ENCODE measurements around the gene RSPH1.

DNA sequence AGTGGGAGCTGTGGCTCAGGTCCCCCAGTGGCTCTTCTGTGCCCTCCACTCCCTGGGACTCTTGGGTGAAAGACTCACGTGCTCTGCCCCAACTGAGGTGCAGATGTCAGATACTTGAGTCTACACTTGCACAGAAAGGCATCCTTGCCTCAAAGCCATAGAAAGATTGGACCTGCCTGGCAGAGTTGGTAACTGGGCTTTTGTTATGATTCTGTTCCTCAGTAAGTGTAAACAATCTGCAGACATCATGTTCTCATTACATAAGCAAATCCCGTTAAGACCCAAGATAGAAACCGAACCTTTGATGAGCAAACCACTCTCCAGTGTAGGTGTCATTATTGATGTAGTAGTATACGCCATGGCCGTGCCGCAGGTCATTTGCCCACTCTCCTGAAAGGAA lies 10.0 kb downstream of the RSPH1 start:
- TF ChIP-seq, protein P1, sequence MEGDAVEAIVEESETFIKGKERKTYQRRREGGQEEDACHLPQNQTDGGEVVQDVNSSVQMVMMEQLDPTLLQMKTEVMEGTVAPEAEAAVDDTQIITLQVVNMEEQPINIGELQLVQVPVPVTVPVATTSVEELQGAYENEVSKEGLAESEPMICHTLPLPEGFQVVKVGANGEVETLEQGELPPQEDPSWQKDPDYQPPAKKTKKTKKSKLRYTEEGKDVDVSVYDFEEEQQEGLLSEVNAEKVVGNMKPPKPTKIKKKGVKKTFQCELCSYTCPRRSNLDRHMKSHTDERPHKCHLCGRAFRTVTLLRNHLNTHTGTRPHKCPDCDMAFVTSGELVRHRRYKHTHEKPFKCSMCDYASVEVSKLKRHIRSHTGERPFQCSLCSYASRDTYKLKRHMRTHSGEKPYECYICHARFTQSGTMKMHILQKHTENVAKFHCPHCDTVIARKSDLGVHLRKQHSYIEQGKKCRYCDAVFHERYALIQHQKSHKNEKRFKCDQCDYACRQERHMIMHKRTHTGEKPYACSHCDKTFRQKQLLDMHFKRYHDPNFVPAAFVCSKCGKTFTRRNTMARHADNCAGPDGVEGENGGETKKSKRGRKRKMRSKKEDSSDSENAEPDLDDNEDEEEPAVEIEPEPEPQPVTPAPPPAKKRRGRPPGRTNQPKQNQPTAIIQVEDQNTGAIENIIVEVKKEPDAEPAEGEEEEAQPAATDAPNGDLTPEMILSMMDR (IDR thresholded peaks at IDR 0.05; ENCODE audit: low read depth, low read length, poor library complexity, severe bottlenecking) = no peak
- no peak for TF ChIP-seq EZH2phosphoT487 (IDR thresholded peaks at IDR 0.05; ENCODE audit: borderline replicate concordance, low read length)
